Measurements from ENCODE around the gene PNLIPRP2. TPM values are rescaled to one million over a fixed set of nuclear protein-coding genes. Genes with fewer than 3 reads are reported as not detected.

The PNLIPRP2 gene
- total RNA-seq, 2 experiments from 2014 or later: not detected

GRCh38 chr10:116621476-116621875, 723 bp downstream of the PNLIPRP2 start:
- Histone ChIP-seq H3K36me3 (ENCODE audit: insufficient read depth, low read length) (no peaks in the 10 kb centered on the region), H3K4me2 (ENCODE audit: low read length) (no peak overlapping the region), H2AFZ (ENCODE audit: low read length) (no peak overlapping the region), H3K4me3 (ENCODE audit: low read depth, low read length, poor library complexity, severe bottlenecking) (no peak overlapping the region), H4K20me1 (ENCODE audit: insufficient read depth, low read length) (no peaks in the 10 kb centered on the region), H3K4me1 (ENCODE audit: insufficient read depth, low read length, poor library complexity, severe bottlenecking) (no peaks in the 10 kb centered on the region), H3K27ac (ENCODE audit: low read depth, low read length, poor library complexity, severe bottlenecking) (no peak overlapping the region), H3K79me2 (ENCODE audit: insufficient read depth, low read depth, low read length) (no peaks in the 10 kb centered on the region), H3K9me3 (ENCODE audit: low read length) (no peaks in the 10 kb centered on the region), H3K9me2 (ENCODE audit: insufficient read depth, low read length) (no peaks in the 10 kb centered on the region)
- TF ChIP-seq CTCF (conservative IDR thresholded peaks at IDR 0.05; ENCODE audit: low read length) (no peak), EZH2phosphoT487 (IDR thresholded peaks at IDR 0.05; ENCODE audit: borderline replicate concordance, low read depth, low read length) (no peak)
- ChIA-PET POLR2A (no interaction called here), CTCF (ENCODE audit: unreplicated experiment) (no interaction called here)
- intact Hi-C loops (cut with micrococcal nuclease; ENCODE audit: unreplicated experiment): no loop called here
- no peak for DNase-seq (ENCODE audit: low spot score)
- BruUV-seq (replicated peaks): no TSS peak

GRCh38 chr10:116621934-116622655, 1.3 kb downstream of the PNLIPRP2 start:
- Histone ChIP-seq H3K4me1 (ENCODE audit: insufficient read depth, low read length, poor library complexity, severe bottlenecking) (no peaks in the 10 kb centered on the region), H4K20me1 (ENCODE audit: insufficient read depth, low read length) (no peaks in the 10 kb centered on the region), H3K79me2 (ENCODE audit: insufficient read depth, low read depth, low read length) (no peaks in the 10 kb centered on the region), H3K4me2 (ENCODE audit: low read length) (no peak overlapping the region), H3K9me2 (ENCODE audit: insufficient read depth, low read length) (no peaks in the 10 kb centered on the region), H2AFZ (ENCODE audit: low read length) (no peak overlapping the region), H3K36me3 (ENCODE audit: insufficient read depth, low read length) (no peaks in the 10 kb centered on the region), H3K4me3 (ENCODE audit: low read depth, low read length, poor library complexity, severe bottlenecking) (no peak overlapping the region), H3K27ac (ENCODE audit: low read depth, low read length, poor library complexity, severe bottlenecking) (no peak overlapping the region), H3K9me3 (ENCODE audit: low read length) (no peaks in the 10 kb centered on the region)
- intact Hi-C loops (cut with micrococcal nuclease; ENCODE audit: unreplicated experiment): no loop called here
- ChIA-PET CTCF (ENCODE audit: unreplicated experiment) (no interaction called here), POLR2A (no interaction called here)
- BruUV-seq (replicated peaks): no TSS peak
- DNase-seq (ENCODE audit: low spot score): no peak
- no peak for TF ChIP-seq EZH2phosphoT487 (IDR thresholded peaks at IDR 0.05; ENCODE audit: borderline replicate concordance, low read depth, low read length)
- no peak for TF ChIP-seq CTCF (conservative IDR thresholded peaks at IDR 0.05; ENCODE audit: low read length)

- H3K9me3 ChIP-seq (ENCODE audit: low read length): no peaks in the 10 kb centered on the region
- no peak overlapping the region for H3K27ac ChIP-seq (ENCODE audit: low read depth, low read length, poor library complexity, severe bottlenecking)
- H3K4me2 ChIP-seq (ENCODE audit: low read length): no peak overlapping the region
- H2AFZ ChIP-seq (ENCODE audit: low read length): no peak overlapping the region
- DNase-seq (ENCODE audit: low spot score): no peak
- ChIA-PET CTCF (ENCODE audit: unreplicated experiment) (no interaction called here), POLR2A (no interaction called here)
- no peak for TF ChIP-seq CTCF (conservative IDR thresholded peaks at IDR 0.05; ENCODE audit: low read length)
- TF ChIP-seq EZH2phosphoT487 (IDR thresholded peaks at IDR 0.05; ENCODE audit: borderline replicate concordance, low read depth, low read length): no peak
- no peaks in the 10 kb centered on the region for H3K79me2 ChIP-seq (ENCODE audit: insufficient read depth, low read depth, low read length)
- no TSS peak for BruUV-seq (replicated peaks)
- H3K4me1 ChIP-seq (ENCODE audit: insufficient read depth, low read length, poor library complexity, severe bottlenecking): no peaks in the 10 kb centered on the region
- intact Hi-C loops (cut with micrococcal nuclease; ENCODE audit: unreplicated experiment): no loop called here
- no peaks in the 10 kb centered on the region for H4K20me1 ChIP-seq (ENCODE audit: insufficient read depth, low read length)
- no peaks in the 10 kb centered on the region for H3K9me2 ChIP-seq (ENCODE audit: insufficient read depth, low read length)
- H3K36me3 ChIP-seq (ENCODE audit: insufficient read depth, low read length): no peaks in the 10 kb centered on the region
- no peak overlapping the region for H3K4me3 ChIP-seq (ENCODE audit: low read depth, low read length, poor library complexity, severe bottlenecking)
Measured at GRCh38 chr10:116625845-116626244, 5.1 kb downstream of the PNLIPRP2 start.
